ENCODE measurements around the gene MTHFD2L.

- TF ChIP-seq, protein P1, sequence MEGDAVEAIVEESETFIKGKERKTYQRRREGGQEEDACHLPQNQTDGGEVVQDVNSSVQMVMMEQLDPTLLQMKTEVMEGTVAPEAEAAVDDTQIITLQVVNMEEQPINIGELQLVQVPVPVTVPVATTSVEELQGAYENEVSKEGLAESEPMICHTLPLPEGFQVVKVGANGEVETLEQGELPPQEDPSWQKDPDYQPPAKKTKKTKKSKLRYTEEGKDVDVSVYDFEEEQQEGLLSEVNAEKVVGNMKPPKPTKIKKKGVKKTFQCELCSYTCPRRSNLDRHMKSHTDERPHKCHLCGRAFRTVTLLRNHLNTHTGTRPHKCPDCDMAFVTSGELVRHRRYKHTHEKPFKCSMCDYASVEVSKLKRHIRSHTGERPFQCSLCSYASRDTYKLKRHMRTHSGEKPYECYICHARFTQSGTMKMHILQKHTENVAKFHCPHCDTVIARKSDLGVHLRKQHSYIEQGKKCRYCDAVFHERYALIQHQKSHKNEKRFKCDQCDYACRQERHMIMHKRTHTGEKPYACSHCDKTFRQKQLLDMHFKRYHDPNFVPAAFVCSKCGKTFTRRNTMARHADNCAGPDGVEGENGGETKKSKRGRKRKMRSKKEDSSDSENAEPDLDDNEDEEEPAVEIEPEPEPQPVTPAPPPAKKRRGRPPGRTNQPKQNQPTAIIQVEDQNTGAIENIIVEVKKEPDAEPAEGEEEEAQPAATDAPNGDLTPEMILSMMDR (IDR thresholded peaks at IDR 0.05), result no peak
- TF ChIP-seq POLR2A (IDR thresholded peaks at IDR 0.05), result no peak
Observed at GRCh38 chr4:74237425-74237966, 79.6 kb downstream of the MTHFD2L start.
